DOHH2 (cell line): ENCODE data around the gene SMYD2.

Source experiments
- EZH2phosphoT487 ChIP-seq: fragments of 200-600 bp; sonication (generic); IDR thresholded peaks from 2 replicates; pipeline ENCODE4 v1.6.1; 2017; ENCODE audit warnings: borderline replicate concordance, mild to moderate bottlenecking, antibody characterized with exemption, low read length, moderate library complexity, mixed read lengths
- TF ChIP-seq, protein P1 (sequence below): fragments of 200-600 bp; sonication (generic); IDR thresholded peaks from one replicate; pipeline ENCODE4 v1.5.1; 2014; ENCODE audit warnings: antibody characterized with exemption, mild to moderate bottlenecking, low read depth, low read length; ENCODE audit not compliant: poor library complexity, severe bottlenecking

DNA sequence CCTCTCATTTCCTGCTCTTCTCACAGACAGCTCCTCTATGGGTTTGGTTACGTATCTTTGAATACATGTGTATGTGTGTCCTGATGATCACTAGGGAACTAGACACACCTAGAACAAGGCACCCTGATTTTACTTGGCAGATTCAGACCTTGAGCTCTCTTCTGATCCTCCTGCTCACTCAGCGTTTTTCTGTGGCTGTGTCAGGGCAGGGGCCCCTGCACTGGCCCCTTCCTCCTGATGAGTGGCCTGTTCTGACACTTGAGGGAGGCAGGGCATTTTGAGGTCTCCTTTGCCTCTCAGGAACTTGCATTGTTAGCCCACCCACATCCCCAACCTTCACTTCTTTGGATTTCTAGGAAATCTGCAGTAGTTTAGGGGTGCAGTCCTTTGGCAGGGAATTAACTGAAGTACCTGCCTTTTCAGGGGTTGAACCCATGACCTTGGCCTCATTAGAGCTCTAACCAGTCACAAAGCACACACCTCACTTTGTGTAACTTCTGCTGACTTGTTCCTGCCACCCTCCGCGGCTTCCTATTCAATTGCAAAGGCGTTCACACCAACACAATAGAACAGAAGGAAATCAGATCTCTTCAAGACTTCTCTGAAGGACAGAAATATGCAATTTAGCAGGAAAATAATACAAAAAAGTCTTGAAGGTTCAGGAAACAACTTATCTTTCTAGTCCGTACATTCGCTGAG lies 8.8 kb downstream of the SMYD2 start:
- TF ChIP-seq EZH2phosphoT487: no peak
- TF ChIP-seq, protein P1, sequence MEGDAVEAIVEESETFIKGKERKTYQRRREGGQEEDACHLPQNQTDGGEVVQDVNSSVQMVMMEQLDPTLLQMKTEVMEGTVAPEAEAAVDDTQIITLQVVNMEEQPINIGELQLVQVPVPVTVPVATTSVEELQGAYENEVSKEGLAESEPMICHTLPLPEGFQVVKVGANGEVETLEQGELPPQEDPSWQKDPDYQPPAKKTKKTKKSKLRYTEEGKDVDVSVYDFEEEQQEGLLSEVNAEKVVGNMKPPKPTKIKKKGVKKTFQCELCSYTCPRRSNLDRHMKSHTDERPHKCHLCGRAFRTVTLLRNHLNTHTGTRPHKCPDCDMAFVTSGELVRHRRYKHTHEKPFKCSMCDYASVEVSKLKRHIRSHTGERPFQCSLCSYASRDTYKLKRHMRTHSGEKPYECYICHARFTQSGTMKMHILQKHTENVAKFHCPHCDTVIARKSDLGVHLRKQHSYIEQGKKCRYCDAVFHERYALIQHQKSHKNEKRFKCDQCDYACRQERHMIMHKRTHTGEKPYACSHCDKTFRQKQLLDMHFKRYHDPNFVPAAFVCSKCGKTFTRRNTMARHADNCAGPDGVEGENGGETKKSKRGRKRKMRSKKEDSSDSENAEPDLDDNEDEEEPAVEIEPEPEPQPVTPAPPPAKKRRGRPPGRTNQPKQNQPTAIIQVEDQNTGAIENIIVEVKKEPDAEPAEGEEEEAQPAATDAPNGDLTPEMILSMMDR: no peak
